ENCODE measurements around the gene CACNA1E.

Gene CACNA1E

GRCh38 chr1:181601186-181601950 is 118.1 kb downstream of the CACNA1E start:
- Mint-ChIP-seq H3K27ac (no peak overlapping the region), H3K4me1 (ENCODE audit: low read depth) (no peaks in the 10 kb centered on the region), H3K36me3 (ENCODE audit: low read depth) (no peaks in the 10 kb centered on the region), H3K27me3 (ENCODE audit: low read depth) (peaks cover 4% of the 10 kb centered on the region), H3K4me3 (no peak overlapping the region), H3K9me3 (peaks cover 4% of the 10 kb centered on the region)

- H3K27ac Mint-ChIP-seq, result no peak overlapping the region
- peaks cover 4% of the 10 kb centered on the region for H3K27me3 Mint-ChIP-seq (ENCODE audit: low read depth)
- H3K9me3 Mint-ChIP-seq, result peaks cover 4% of the 10 kb centered on the region
Observed at GRCh38 chr1:181603735-181604410, 120.6 kb downstream of the CACNA1E start.

GRCh38 chr1:181604482-181605249 is 121.3 kb downstream of the CACNA1E start:
- H3K9me3 Mint-ChIP-seq, result peaks cover 4% of the 10 kb centered on the region
- peaks cover 4% of the 10 kb centered on the region for H3K27me3 Mint-ChIP-seq (ENCODE audit: low read depth)
- H3K4me3 Mint-ChIP-seq, result no peak overlapping the region
- H3K4me1 Mint-ChIP-seq (ENCODE audit: low read depth), result no peaks in the 10 kb centered on the region
- no peak overlapping the region for H3K27ac Mint-ChIP-seq
- H3K36me3 Mint-ChIP-seq (ENCODE audit: low read depth), result no peaks in the 10 kb centered on the region

More at GRCh38 chr1:181603735-181604410, 120.6 kb downstream of the CACNA1E start:
- no peaks in the 10 kb centered on the region for H3K4me1 Mint-ChIP-seq (ENCODE audit: low read depth)
- no peak overlapping the region for H3K4me3 Mint-ChIP-seq
- H3K36me3 Mint-ChIP-seq (ENCODE audit: low read depth), result no peaks in the 10 kb centered on the region

- H3K27me3 Mint-ChIP-seq (ENCODE audit: low read depth), result no peaks in the 10 kb centered on the region
- H3K4me3 Mint-ChIP-seq, result no peak overlapping the region
- H3K27ac Mint-ChIP-seq, result no peak overlapping the region
- no peaks in the 10 kb centered on the region for H3K9me3 Mint-ChIP-seq
- H3K36me3 Mint-ChIP-seq (ENCODE audit: low read depth), result no peaks in the 10 kb centered on the region
- H3K4me1 Mint-ChIP-seq (ENCODE audit: low read depth), result no peaks in the 10 kb centered on the region
Observed at GRCh38 chr1:181607524-181607923, 124.2 kb downstream of the CACNA1E start.

GRCh38 chr1:181608386-181608785 is 125.1 kb downstream of the CACNA1E start:
- Mint-ChIP-seq H3K36me3 (ENCODE audit: low read depth) (no peaks in the 10 kb centered on the region), H3K9me3 (no peaks in the 10 kb centered on the region), H3K27ac (no peak overlapping the region), H3K4me3 (no peak overlapping the region), H3K4me1 (ENCODE audit: low read depth) (no peaks in the 10 kb centered on the region), H3K27me3 (ENCODE audit: low read depth) (no peaks in the 10 kb centered on the region)

- no peaks in the 10 kb centered on the region for H3K27me3 Mint-ChIP-seq (ENCODE audit: low read depth)
- no peak overlapping the region for H3K27ac Mint-ChIP-seq
- no peaks in the 10 kb centered on the region for H3K36me3 Mint-ChIP-seq (ENCODE audit: low read depth)
- H3K4me1 Mint-ChIP-seq (ENCODE audit: low read depth), result no peaks in the 10 kb centered on the region
- H3K9me3 Mint-ChIP-seq, result no peaks in the 10 kb centered on the region
- no peak overlapping the region for H3K4me3 Mint-ChIP-seq
Observed at GRCh38 chr1:181608948-181609347, 125.6 kb downstream of the CACNA1E start.

GRCh38 chr1:181612100-181612499 is 128.8 kb downstream of the CACNA1E start:
- Mint-ChIP-seq H3K27ac (no peak overlapping the region), H3K27me3 (ENCODE audit: low read depth) (no peaks in the 10 kb centered on the region), H3K4me1 (ENCODE audit: low read depth) (no peaks in the 10 kb centered on the region)

GRCh38 chr1:181618559-181618958 is 135.2 kb downstream of the CACNA1E start:
- Mint-ChIP-seq H3K27me3 (ENCODE audit: low read depth) (no peaks in the 10 kb centered on the region), H3K36me3 (ENCODE audit: low read depth) (no peaks in the 10 kb centered on the region), H3K9me3 (no peaks in the 10 kb centered on the region), H3K27ac (no peak overlapping the region), H3K4me1 (ENCODE audit: low read depth) (no peaks in the 10 kb centered on the region), H3K4me3 (no peak overlapping the region)

More at GRCh38 chr1:181612100-181612499, 128.8 kb downstream of the CACNA1E start:
- H3K36me3 Mint-ChIP-seq (ENCODE audit: low read depth), result no peaks in the 10 kb centered on the region
- H3K4me3 Mint-ChIP-seq, result no peak overlapping the region
- H3K9me3 Mint-ChIP-seq, result no peaks in the 10 kb centered on the region

GRCh38 chr1:181620183-181620582 is 136.9 kb downstream of the CACNA1E start:
- no peak overlapping the region for H3K27ac Mint-ChIP-seq

GRCh38 chr1:181623850-181624249 is 140.5 kb downstream of the CACNA1E start:
- Mint-ChIP-seq H3K4me1 (ENCODE audit: low read depth) (no peaks in the 10 kb centered on the region), H3K36me3 (ENCODE audit: low read depth) (no peaks in the 10 kb centered on the region), H3K4me3 (no peak overlapping the region), H3K27me3 (ENCODE audit: low read depth) (peaks cover 3% of the 10 kb centered on the region), H3K9me3 (no peaks in the 10 kb centered on the region), H3K27ac (no peak overlapping the region)

More at GRCh38 chr1:181620183-181620582, 136.9 kb downstream of the CACNA1E start:
- no peaks in the 10 kb centered on the region for H3K27me3 Mint-ChIP-seq (ENCODE audit: low read depth)
- no peak overlapping the region for H3K4me3 Mint-ChIP-seq
- H3K36me3 Mint-ChIP-seq (ENCODE audit: low read depth), result no peaks in the 10 kb centered on the region
- H3K9me3 Mint-ChIP-seq, result no peaks in the 10 kb centered on the region
- no peaks in the 10 kb centered on the region for H3K4me1 Mint-ChIP-seq (ENCODE audit: low read depth)

GRCh38 chr1:181626279-181626938 is 143.1 kb downstream of the CACNA1E start:
- Mint-ChIP-seq H3K27ac (no peak overlapping the region), H3K4me1 (ENCODE audit: low read depth) (no peaks in the 10 kb centered on the region), H3K4me3 (no peak overlapping the region), H3K36me3 (ENCODE audit: low read depth) (no peaks in the 10 kb centered on the region), H3K9me3 (no peaks in the 10 kb centered on the region), H3K27me3 (ENCODE audit: low read depth) (peaks cover 5% of the 10 kb centered on the region)

GRCh38 chr1:181630398-181630797 is 147.1 kb downstream of the CACNA1E start:
- no peaks in the 10 kb centered on the region for H3K9me3 Mint-ChIP-seq
- H3K4me1 Mint-ChIP-seq (ENCODE audit: low read depth), result no peaks in the 10 kb centered on the region
- no peaks in the 10 kb centered on the region for H3K36me3 Mint-ChIP-seq (ENCODE audit: low read depth)
- H3K27ac Mint-ChIP-seq, result no peak overlapping the region
- H3K4me3 Mint-ChIP-seq, result no peak overlapping the region
- peaks cover 5% of the 10 kb centered on the region for H3K27me3 Mint-ChIP-seq (ENCODE audit: low read depth)

- peaks cover 5% of the 10 kb centered on the region for H3K27me3 Mint-ChIP-seq (ENCODE audit: low read depth)
- H3K4me1 Mint-ChIP-seq (ENCODE audit: low read depth), result no peaks in the 10 kb centered on the region
- H3K27ac Mint-ChIP-seq, result no peak overlapping the region
- no peak overlapping the region for H3K4me3 Mint-ChIP-seq
- no peaks in the 10 kb centered on the region for H3K9me3 Mint-ChIP-seq
- no peaks in the 10 kb centered on the region for H3K36me3 Mint-ChIP-seq (ENCODE audit: low read depth)
Observed at GRCh38 chr1:181630838-181631237, 147.5 kb downstream of the CACNA1E start.

- no peak overlapping the region for H3K27ac Mint-ChIP-seq
- H3K9me3 Mint-ChIP-seq, result no peaks in the 10 kb centered on the region
- peaks cover 8% of the 10 kb centered on the region for H3K27me3 Mint-ChIP-seq (ENCODE audit: low read depth)
- H3K4me3 Mint-ChIP-seq, result no peak overlapping the region
- no peaks in the 10 kb centered on the region for H3K4me1 Mint-ChIP-seq (ENCODE audit: low read depth)
- H3K36me3 Mint-ChIP-seq (ENCODE audit: low read depth), result no peaks in the 10 kb centered on the region
Observed at GRCh38 chr1:181632492-181632891, 149.2 kb downstream of the CACNA1E start.

Data from T-helper 1 cell treated with Interleukin-12 subunit alpha and Interleukin-12 subunit beta and Interleukin-4 antibody, amounts not matched to agents 30 μg/mL and 1 μg/mL, for 36 hours (primary cell).